Measurements from ENCODE around the gene SRP9.

DNA sequence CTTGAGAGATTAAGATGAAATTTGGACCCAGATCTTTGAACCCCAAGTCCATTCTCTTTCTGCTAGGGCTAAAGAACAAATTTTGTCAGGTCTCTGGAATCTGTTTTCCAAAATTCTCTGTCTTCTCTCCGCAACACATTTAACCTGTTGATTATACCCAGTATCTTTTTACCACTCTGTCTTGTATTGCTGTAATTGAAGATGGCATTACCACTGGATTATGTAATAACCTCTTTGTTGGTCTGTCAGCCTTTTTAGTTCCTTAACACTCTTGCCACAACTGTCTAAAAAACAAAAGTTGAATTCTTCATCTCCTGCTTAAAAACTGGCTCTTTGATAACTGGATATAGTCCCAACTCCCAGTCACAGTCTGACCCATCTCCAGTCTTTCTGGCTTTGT, 3.0 kb downstream of the SRP9 start:
- TF ChIP-seq FOXA1 (IDR thresholded peaks at IDR 0.05) (no peak), FOXK2 (IDR thresholded peaks at IDR 0.05) (no peak), LEF1 (IDR thresholded peaks at IDR 0.05; ENCODE audit: borderline replicate concordance) (no peak), ELF4 (IDR thresholded peaks at IDR 0.05) (no peak)

Measured in HEK293T (cell line).